HCT116 (cell line): Measurements from ENCODE around the gene RAB30.

Experiments
- CTCF ChIP-seq, 3 experiments: fragments of 200-600 bp in 1 of 3; sonication (generic) in 1 of 3; IDR thresholded peaks in 2 of 3; conservative IDR thresholded peaks in 1 of 3; 2 replicates each; pipeline ENCODE4 v1.5.1; 2012 to 2017; ENCODE audit warnings: low read depth in 2 of 3, low read length in 2 of 3, antibody characterized with exemption in 1 of 3, borderline replicate concordance in 1 of 3, control low read depth in 1 of 3, mild to moderate bottlenecking in 1 of 3, mixed read lengths in 1 of 3, mixed run types in 1 of 3, moderate library complexity in 1 of 3; ENCODE audit not compliant: insufficient read depth in 1 of 3
- EZH2phosphoT487 ChIP-seq: fragments of 200-600 bp; IDR thresholded peaks from 2 replicates; pipeline ENCODE4 v1.6.1; 2018; ENCODE audit warnings: antibody characterized with exemption, borderline replicate concordance
- SIN3A ChIP-seq: IDR thresholded peaks from 2 replicates; pipeline ENCODE4 v1.6.1; 2012; ENCODE audit warnings: low read depth
- SRF ChIP-seq: IDR thresholded peaks from 2 replicates; pipeline ENCODE4 v1.6.1; 2012; ENCODE audit warnings: low read depth

GRCh38 chr11:83002053-83002452 is 69.6 kb downstream of the RAB30 start:
- TF ChIP-seq SRF: no peak
- no peak for TF ChIP-seq SIN3A
- TF ChIP-seq CTCF (IDR thresholded peaks at IDR 0.05 in 2 of 3, conservative IDR thresholded peaks at IDR 0.05 in 1 of 3; ENCODE audit: borderline replicate concordance in 1 of 3, insufficient read depth in 1 of 3, low read depth in 2 of 3, low read length in 2 of 3): no peak
- TF ChIP-seq EZH2phosphoT487: no peak
